Measurements from ENCODE around the gene CREB3L2. TPM values are rescaled to one million over a fixed set of nuclear protein-coding genes. Genes with fewer than 3 reads are reported as not detected.

The CREB3L2 gene
- total and polyA plus RNA-seq, 2 of the 8 experiments (the other 6 are each of a cell fraction or from before 2014, with no cell fraction given) = 14.4 to 48.3 TPM

GRCh38 chr7:137954614-137955013 is 47.3 kb downstream of the CREB3L2 start:
- Histone ChIP-seq H3K18ac (ENCODE audit: extremely low read depth, low read length) (no peak overlapping the region; the same call in 1 of the 2 replicates), H2BK5ac (ENCODE audit: low read depth, low read length) (no peak overlapping the region), H3K36me3 (ENCODE audit: control insufficient read depth in 2 of 4, insufficient read depth in 4 of 4, low read length in 3 of 4) (peaks cover 0 to 3% (median 0%) of the 10 kb centered on the region in 4 experiments; a peak in 1 of 8 replicates), H3K4ac (replicated peaks; ENCODE audit: insufficient read length, low read depth, low read length) (no peak overlapping the region), H2BK15ac (ENCODE audit: low read length) (no peak overlapping the region), H2AK5ac (ENCODE audit: low read depth, low read length) (no peak overlapping the region), H3K4me3 (ENCODE audit: extremely low read depth in 1 of 4, insufficient read depth in 2 of 4, low read depth in 3 of 4, low read length in 4 of 4) (no peak overlapping the region), H3K27ac (ENCODE audit: low read depth, low read length) (peak overlapping the region; percentile 76; the same call in 1 of the 2 replicates), H3K4me1 (replicated peaks in 1 of 4; ENCODE audit: control insufficient read depth in 3 of 4, insufficient read depth in 4 of 4, low read length in 3 of 4) (peaks cover 4 to 20% (median 12%) of the 10 kb centered on the region in 4 experiments; a peak in 6 of 7 replicates), H3K23me2 (ENCODE audit: low read depth, low read length) (no peaks in the 10 kb centered on the region), H4K8ac (ENCODE audit: extremely low read depth, insufficient read depth, low read length) (no peak overlapping the region), H3K4me2 (ENCODE audit: insufficient read depth in 1 of 2, low read depth in 2 of 2, low read length in 2 of 2) (0 out of 4 replicates have a peak overlapping the region, but pooled peaks of 1 of the 2 experiments have one; percentile 48), H4K5ac (ENCODE audit: insufficient read length, low read depth, low read length) (no peak overlapping the region), H2BK12ac (ENCODE audit: low read depth, low read length) (peak overlapping the region; percentile 51; the same call in 1 of the 2 replicates), H2BK20ac (ENCODE audit: low read length) (no peak overlapping the region), H3K56ac (replicated peaks; ENCODE audit: insufficient read length, low read depth, low read length) (no peak overlapping the region), H3K9me3 (ENCODE audit: insufficient read depth in 2 of 2, low read depth in 1 of 2, low read length in 1 of 2) (no peaks in the 10 kb centered on the region), H2AFZ (ENCODE audit: low read length) (no peak overlapping the region), H4K20me1 (replicated peaks in 1 of 2; ENCODE audit: control insufficient read depth in 1 of 2, insufficient read depth in 2 of 2, low read length in 2 of 2) (peaks cover 0 to 4% of the 10 kb centered on the region in 2 experiments), H3K27me3 (replicated peaks in 1 of 4; ENCODE audit: control insufficient read depth in 3 of 4, extremely low read depth in 1 of 4, insufficient read depth in 3 of 4, low read length in 3 of 4) (no peaks in the 10 kb centered on the region), H2BK120ac (replicated peaks; ENCODE audit: low read depth, low read length) (no peak overlapping the region), H3K14ac (ENCODE audit: insufficient read length) (no peak overlapping the region), H3K79me1 (ENCODE audit: low read depth, low read length) (peaks cover 3% of the 10 kb centered on the region), H4K91ac (replicated peaks; ENCODE audit: insufficient read length, low read length) (no peak overlapping the region), H3K9ac (replicated peaks in 1 of 4; ENCODE audit: extremely low read depth in 1 of 4, low read depth in 3 of 4, low read length in 3 of 4) (no peak overlapping the region), H3K79me2 (ENCODE audit: control insufficient read depth in 1 of 2, insufficient read depth in 2 of 2, low read length in 2 of 2) (peaks cover 0 to 67% of the 10 kb centered on the region in 2 experiments; a peak in 3 of 4 replicates), H3K23ac (ENCODE audit: insufficient read length) (no peak overlapping the region)
- POLR2A ChIA-PET (ENCODE audit: partially characterized antibody) = interaction anchor here (0.9 to 1.3 kb wide), 2 partner anchors 19 to 46 kb away, joined by 3 read pairs; no protein-coding TSS in a partner anchor
- 84% methylated on average over 2 of the region's 2 CpGs; no CpG with 5 or more reads in 1 of the 2 experiments for WGBS, 2 experiments (ENCODE audit: extremely low coverage in 1 of 2, insufficient coverage in 1 of 2, insufficient read length in 1 of 2, insufficient replicate concordance in 2 of 2, low coverage in 1 of 2, low lambda C conversion rate in 2 of 2, missing lambda C conversion rate in 1 of 2)
- DNase-seq (ENCODE audit: low read depth in 1 of 2, low spot score in 2 of 2) (no peak), FAIRE-seq (no peak)
- CTCF ChIA-PET (ENCODE audit: partially characterized antibody) = interaction anchor here (0.8 to 1.5 kb wide), 2 partner anchors 50 to 55 kb away, joined by 3 read pairs; no protein-coding TSS in a partner anchor
- TF ChIP-seq HDAC6 (IDR thresholded peaks at IDR 0.05; ENCODE audit: low read depth, low read length) (no peak), KDM4A (IDR thresholded peaks at IDR 0.05; ENCODE audit: low read depth, low read length, severe bottlenecking) (no peak), SP2 (IDR thresholded peaks at IDR 0.05; ENCODE audit: low read length) (no peak), PHF8 (conservative IDR thresholded peaks at IDR 0.05; ENCODE audit: low read depth, low read length) (no peak), TAF7 (optimal IDR thresholded peaks at IDR 0.05; ENCODE audit: borderline replicate concordance, low read depth, low read length) (no peak), KDM5A (IDR thresholded peaks at IDR 0.05; ENCODE audit: low read length) (no peak), NRF1 (IDR thresholded peaks at IDR 0.05; ENCODE audit: low read depth, low read length) (no peak), FOSL1 (IDR thresholded peaks at IDR 0.05; ENCODE audit: insufficient read depth, low read depth, low read length) (no peak), POU5F1 (IDR thresholded peaks at IDR 0.05; ENCODE audit: low read depth, low read length) (no peak), RAD21 (IDR thresholded peaks at IDR 0.05 in 1 of 2, conservative IDR thresholded peaks at IDR 0.05 in 1 of 2; ENCODE audit: low read depth in 2 of 2, low read length in 2 of 2) (no peak), POLR2A (IDR thresholded peaks at IDR 0.05; ENCODE audit: control extremely low read depth in 1 of 2, low read depth in 2 of 2, low read length in 2 of 2) (no peak), MAX (IDR thresholded peaks at IDR 0.05) (no peak), SIN3A (conservative IDR thresholded peaks at IDR 0.05 in 1 of 2, IDR thresholded peaks at IDR 0.05 in 1 of 2; ENCODE audit: low read depth in 1 of 2, low read length in 2 of 2) (no peak)
